HL-60 (cell line): ENCODE data around the gene KLHL3.

Source experiments
- DNase-seq, 2 experiments: peaks; one replicate each; pipeline ENCODE4 v3.0.0-alpha.2; 2010 to 2020; ENCODE audit warnings: low read depth in 1 of 2, low spot score in 1 of 2
- H3K27ac ChIP-seq: fragments of 250-450 bp; sonication (Bioruptor Pico); replicated peaks from 2 replicates; pipeline ENCODE4 v1.5.1; 2020; ENCODE audit warnings: mild to moderate bottlenecking, moderate library complexity
- H3K27me3 ChIP-seq: fragments of 250-450 bp; sonication (Bioruptor Pico); 2 replicates; pipeline ENCODE4 v1.5.1; 2021; ENCODE audit warnings: mild to moderate bottlenecking, moderate library complexity; ENCODE audit not compliant: insufficient read depth, poor library complexity, severe bottlenecking
- H3K4me3 ChIP-seq: replicated peaks from 2 replicates; pipeline ENCODE4 v1.5.1; 2011; ENCODE audit warnings: mild to moderate bottlenecking, control low read depth, low read length; ENCODE audit not compliant: insufficient read depth
- CTCF ChIP-seq: IDR thresholded peaks from one replicate; pipeline ENCODE4 v1.5.1; 2011; ENCODE audit warnings: low read length, control low read depth, inconsistent platforms; ENCODE audit not compliant: insufficient read depth
- GABPA ChIP-seq: IDR thresholded peaks from 2 replicates; pipeline ENCODE4 v1.6.1; 2012; ENCODE audit warnings: low read depth
- POLR2AphosphoS5 ChIP-seq: IDR thresholded peaks from 2 replicates; pipeline ENCODE4 v1.6.1; 2012; ENCODE audit warnings: low read depth
- SPI1 ChIP-seq: IDR thresholded peaks from 2 replicates; pipeline ENCODE4 v1.6.1; 2012; ENCODE audit warnings: low read depth, mild to moderate bottlenecking, borderline replicate concordance
- TF ChIP-seq, protein P1 (sequence below): IDR thresholded peaks from 2 replicates; pipeline ENCODE4 v1.6.1; 2012; ENCODE audit warnings: low read depth; ENCODE audit not compliant: insufficient replicate concordance

The KLHL3 gene

GRCh38 chr5:137630216-137630971 is 105.5 kb downstream of the KLHL3 start:
- TF ChIP-seq CTCF, result no peak
- no peak for TF ChIP-seq GABPA
- no peak for TF ChIP-seq SPI1
- TF ChIP-seq, protein P1, sequence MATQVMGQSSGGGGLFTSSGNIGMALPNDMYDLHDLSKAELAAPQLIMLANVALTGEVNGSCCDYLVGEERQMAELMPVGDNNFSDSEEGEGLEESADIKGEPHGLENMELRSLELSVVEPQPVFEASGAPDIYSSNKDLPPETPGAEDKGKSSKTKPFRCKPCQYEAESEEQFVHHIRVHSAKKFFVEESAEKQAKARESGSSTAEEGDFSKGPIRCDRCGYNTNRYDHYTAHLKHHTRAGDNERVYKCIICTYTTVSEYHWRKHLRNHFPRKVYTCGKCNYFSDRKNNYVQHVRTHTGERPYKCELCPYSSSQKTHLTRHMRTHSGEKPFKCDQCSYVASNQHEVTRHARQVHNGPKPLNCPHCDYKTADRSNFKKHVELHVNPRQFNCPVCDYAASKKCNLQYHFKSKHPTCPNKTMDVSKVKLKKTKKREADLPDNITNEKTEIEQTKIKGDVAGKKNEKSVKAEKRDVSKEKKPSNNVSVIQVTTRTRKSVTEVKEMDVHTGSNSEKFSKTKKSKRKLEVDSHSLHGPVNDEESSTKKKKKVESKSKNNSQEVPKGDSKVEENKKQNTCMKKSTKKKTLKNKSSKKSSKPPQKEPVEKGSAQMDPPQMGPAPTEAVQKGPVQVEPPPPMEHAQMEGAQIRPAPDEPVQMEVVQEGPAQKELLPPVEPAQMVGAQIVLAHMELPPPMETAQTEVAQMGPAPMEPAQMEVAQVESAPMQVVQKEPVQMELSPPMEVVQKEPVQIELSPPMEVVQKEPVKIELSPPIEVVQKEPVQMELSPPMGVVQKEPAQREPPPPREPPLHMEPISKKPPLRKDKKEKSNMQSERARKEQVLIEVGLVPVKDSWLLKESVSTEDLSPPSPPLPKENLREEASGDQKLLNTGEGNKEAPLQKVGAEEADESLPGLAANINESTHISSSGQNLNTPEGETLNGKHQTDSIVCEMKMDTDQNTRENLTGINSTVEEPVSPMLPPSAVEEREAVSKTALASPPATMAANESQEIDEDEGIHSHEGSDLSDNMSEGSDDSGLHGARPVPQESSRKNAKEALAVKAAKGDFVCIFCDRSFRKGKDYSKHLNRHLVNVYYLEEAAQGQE, result no peak
- TF ChIP-seq POLR2AphosphoS5, result no peak
- Histone ChIP-seq H3K27ac (no peak overlapping the region), H3K27me3 (no peaks in the 10 kb centered on the region), H3K4me3 (no peak overlapping the region)
- no peak for DNase-seq

DNA sequence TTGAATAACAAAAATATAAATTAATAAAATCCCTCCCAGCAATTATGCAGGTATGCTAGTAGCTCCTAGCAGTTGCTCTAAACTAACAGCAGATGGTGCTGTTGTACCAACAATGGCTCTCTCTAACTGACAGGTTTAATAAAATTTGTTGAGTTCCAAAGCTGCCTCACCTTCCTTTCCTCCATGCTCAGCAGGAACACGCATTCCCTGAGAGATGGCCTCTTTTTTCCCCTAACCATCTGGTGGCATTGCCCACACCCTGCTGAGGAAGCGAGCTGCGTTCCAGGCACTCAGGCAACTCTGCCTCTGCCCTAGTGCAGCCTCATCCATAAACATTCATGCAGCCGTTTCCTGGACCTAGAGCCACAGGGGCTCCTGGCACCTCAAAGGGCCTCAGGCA is 106.2 kb downstream of the KLHL3 start:
- TF ChIP-seq CTCF (peak; percentile 36), GABPA (no peak)
- Histone ChIP-seq H3K4me3 (no peak overlapping the region), H3K27me3 (no peaks in the 10 kb centered on the region), H3K27ac (no peak overlapping the region)
- DNase-seq, result peak in 1 of 2 experiments; percentile 3

- H3K27ac ChIP-seq, result no peak overlapping the region
- TF ChIP-seq POLR2AphosphoS5, result no peak
- TF ChIP-seq SPI1, result no peak
- no peaks in the 10 kb centered on the region for H3K27me3 ChIP-seq
- DNase-seq, result no peak
- no peak overlapping the region for H3K4me3 ChIP-seq
These were observed 108.2 kb downstream of the KLHL3 start for GRCh38 chr5:137627706-137628105.

GRCh38 chr5:137627293-137627692 is 108.6 kb downstream of the KLHL3 start:
- no peak for DNase-seq
- TF ChIP-seq, protein P1, result no peak
- no peak for TF ChIP-seq CTCF
- no peak for TF ChIP-seq GABPA
- no peak for TF ChIP-seq POLR2AphosphoS5
- no peak for TF ChIP-seq SPI1
- Histone ChIP-seq H3K27ac (no peak overlapping the region), H3K27me3 (no peaks in the 10 kb centered on the region), H3K4me3 (no peak overlapping the region)
